ENCODE data around the gene RNASE12.

The RNASE12 gene

DNA sequence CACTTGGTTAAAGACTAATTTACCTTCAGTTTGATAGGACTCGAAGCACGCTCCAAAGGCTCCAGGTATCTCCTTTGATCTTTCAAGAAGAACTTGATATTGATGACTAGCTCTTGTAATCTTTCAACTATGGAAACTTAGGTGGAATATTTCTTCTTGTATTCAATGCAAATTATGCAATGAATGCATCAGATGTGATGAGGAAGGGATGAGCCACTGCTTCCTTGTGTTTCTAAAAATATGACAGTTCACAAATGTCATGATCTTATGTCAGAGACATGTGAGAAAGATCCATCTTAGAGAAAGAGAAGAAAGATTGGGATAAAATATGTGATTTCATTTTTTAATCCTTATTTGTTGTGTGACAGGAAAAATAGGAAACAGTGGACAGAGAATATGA, 40.2 kb downstream of the RNASE12 start:
- H2AK5ac ChIP-seq (ENCODE audit: low read length): no peak overlapping the region
- H3K79me1 ChIP-seq (ENCODE audit: low read length): no peaks in the 10 kb centered on the region
- H4K8ac ChIP-seq (ENCODE audit: low read depth, low read length): no peak overlapping the region
- H3K56ac ChIP-seq (ENCODE audit: low read length): no peak overlapping the region
- H2BK5ac ChIP-seq (ENCODE audit: low read length): no peak overlapping the region
- no peak overlapping the region for H3K9ac ChIP-seq (ENCODE audit: low read length)
- no peak overlapping the region for H4K5ac ChIP-seq (ENCODE audit: low read length)
- H2BK15ac ChIP-seq (replicated peaks; ENCODE audit: low read depth): no peak overlapping the region
- no peak overlapping the region for H3K4ac ChIP-seq (ENCODE audit: low read depth, low read length)
- H3K4me3 ChIP-seq (ENCODE audit: low read length): no peak overlapping the region
- no peaks in the 10 kb centered on the region for H3K4me1 ChIP-seq (ENCODE audit: control insufficient read depth, low read depth, low read length)
- no peaks in the 10 kb centered on the region for H3K27me3 ChIP-seq (ENCODE audit: insufficient read depth, low read length, poor library complexity)
- no peak overlapping the region for H3K4me2 ChIP-seq (ENCODE audit: low read length)
- H2BK120ac ChIP-seq (ENCODE audit: low read depth, low read length): no peak overlapping the region
- no peak overlapping the region for H3K23ac ChIP-seq (ENCODE audit: low read length)
- no CpG with 5 or more reads among the region's 2 CpGs for WGBS (ENCODE audit: extremely low coverage, insufficient coverage, low lambda C conversion rate)
- H3K18ac ChIP-seq (ENCODE audit: low read length): no peak overlapping the region
- H3K36me3 ChIP-seq (ENCODE audit: control insufficient read depth, insufficient read depth, low read length): no peaks in the 10 kb centered on the region
- no peaks in the 10 kb centered on the region for H3K79me2 ChIP-seq (ENCODE audit: control insufficient read depth, insufficient read depth, low read length)
- DNase-seq: no peak
- H3K27ac ChIP-seq (ENCODE audit: low read depth, low read length): no peak overlapping the region

DNA sequence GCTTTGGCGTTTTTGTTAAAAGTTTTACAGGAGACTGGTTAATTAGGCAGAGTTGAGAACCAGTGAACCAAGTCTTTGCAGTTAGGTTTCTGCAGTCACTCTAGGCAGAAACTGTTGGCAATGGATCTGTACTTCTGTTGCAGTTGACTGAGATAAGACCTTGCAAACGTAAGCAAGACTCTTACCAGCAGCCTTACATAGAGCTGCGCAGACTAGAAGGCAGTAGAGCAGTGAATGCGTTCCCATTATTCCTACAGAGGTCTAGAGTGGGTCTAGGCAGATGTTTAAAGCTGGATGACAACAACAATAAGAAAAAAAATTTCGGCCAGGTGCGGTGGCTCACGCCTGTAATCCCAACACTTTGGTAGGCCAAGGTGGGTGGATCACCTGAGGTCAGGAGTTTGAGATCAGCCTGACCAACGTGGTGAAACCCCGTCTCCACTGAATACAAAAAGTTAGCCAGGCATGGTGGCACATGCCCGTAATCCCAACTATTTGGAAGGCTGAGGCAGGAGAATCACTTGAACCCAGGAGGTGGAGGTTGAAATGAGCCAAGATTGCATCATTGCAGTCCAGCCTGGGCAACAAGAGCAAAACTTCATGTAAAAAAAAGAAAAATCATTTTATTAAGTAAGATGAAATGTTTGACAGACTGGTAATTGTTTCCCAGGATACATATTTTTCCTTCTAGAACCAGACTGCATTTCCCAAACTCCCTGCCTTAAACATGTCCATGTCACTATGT, 42.6 kb downstream of the RNASE12 start:
- no CpG with 5 or more reads among the region's 10 CpGs for WGBS (ENCODE audit: extremely low coverage, insufficient coverage, low lambda C conversion rate)
- Histone ChIP-seq H3K4me3 (ENCODE audit: low read length) (no peak overlapping the region), H3K23ac (ENCODE audit: low read length) (no peak overlapping the region), H3K79me2 (ENCODE audit: control insufficient read depth, insufficient read depth, low read length) (no peaks in the 10 kb centered on the region), H3K4me2 (ENCODE audit: low read length) (no peak overlapping the region), H2BK5ac (ENCODE audit: low read length) (no peak overlapping the region), H3K36me3 (ENCODE audit: control insufficient read depth, insufficient read depth, low read length) (no peaks in the 10 kb centered on the region), H2BK15ac (replicated peaks; ENCODE audit: low read depth) (no peak overlapping the region), H4K8ac (ENCODE audit: low read depth, low read length) (no peak overlapping the region), H3K27ac (ENCODE audit: low read depth, low read length) (no peak overlapping the region), H3K4ac (ENCODE audit: low read depth, low read length) (no peak overlapping the region), H2BK120ac (ENCODE audit: low read depth, low read length) (no peak overlapping the region), H3K18ac (ENCODE audit: low read length) (no peak overlapping the region), H3K56ac (ENCODE audit: low read length) (no peak overlapping the region), H3K79me1 (ENCODE audit: low read length) (no peaks in the 10 kb centered on the region), H3K27me3 (ENCODE audit: insufficient read depth, low read length, poor library complexity) (no peaks in the 10 kb centered on the region), H4K5ac (ENCODE audit: low read length) (no peak overlapping the region), H3K4me1 (ENCODE audit: control insufficient read depth, low read depth, low read length) (no peaks in the 10 kb centered on the region), H3K9ac (ENCODE audit: low read length) (no peak overlapping the region), H2AK5ac (ENCODE audit: low read length) (no peak overlapping the region)
- DNase-seq: no peak

GRCh38 chr14:20546877-20547276, 44.3 kb downstream of the RNASE12 start:
- no peak overlapping the region for H3K9ac ChIP-seq (ENCODE audit: low read length)
- no peak overlapping the region for H2BK15ac ChIP-seq (replicated peaks; ENCODE audit: low read depth)
- H3K79me1 ChIP-seq (ENCODE audit: low read length): no peaks in the 10 kb centered on the region
- WGBS (ENCODE audit: extremely low coverage, insufficient coverage, low lambda C conversion rate): no CpG with 5 or more reads among the region's 3 CpGs
- no peak overlapping the region for H3K4me2 ChIP-seq (ENCODE audit: low read length)
- no peaks in the 10 kb centered on the region for H3K4me1 ChIP-seq (ENCODE audit: control insufficient read depth, low read depth, low read length)
- H3K4ac ChIP-seq (ENCODE audit: low read depth, low read length): no peak overlapping the region
- H2AK5ac ChIP-seq (ENCODE audit: low read length): no peak overlapping the region
- H3K23ac ChIP-seq (ENCODE audit: low read length): no peak overlapping the region
- DNase-seq: no peak
- H3K4me3 ChIP-seq (ENCODE audit: low read length): no peak overlapping the region
- H3K18ac ChIP-seq (ENCODE audit: low read length): no peak overlapping the region
- no peak overlapping the region for H2BK120ac ChIP-seq (ENCODE audit: low read depth, low read length)
- no peak overlapping the region for H4K8ac ChIP-seq (ENCODE audit: low read depth, low read length)
- no peak overlapping the region for H3K56ac ChIP-seq (ENCODE audit: low read length)
- no peak overlapping the region for H2BK5ac ChIP-seq (ENCODE audit: low read length)
- H3K27me3 ChIP-seq (ENCODE audit: insufficient read depth, low read length, poor library complexity): no peaks in the 10 kb centered on the region
- H4K5ac ChIP-seq (ENCODE audit: low read length): no peak overlapping the region
- no peaks in the 10 kb centered on the region for H3K79me2 ChIP-seq (ENCODE audit: control insufficient read depth, insufficient read depth, low read length)
- no peak overlapping the region for H3K27ac ChIP-seq (ENCODE audit: low read depth, low read length)
- H3K36me3 ChIP-seq (ENCODE audit: control insufficient read depth, insufficient read depth, low read length): no peaks in the 10 kb centered on the region
